Keratinocyte (primary cell): ENCODE measurements around the gene PHF2. TPM values are rescaled to one million over a fixed set of nuclear protein-coding genes. Genes with fewer than 3 reads are reported as not detected.

ENCODE experiments used
- DNase-seq: peaks from one replicate; pipeline ENCODE4 v3.0.0-alpha.2; 2011; ENCODE audit warnings: low read depth, missing footprints, low spot score
- FAIRE-seq: peaks from 2 replicates; lab custom pipeline; 2011; peaks lifted over from hg19 to GRCh38; lab: Jason Lieb, UNC
- H2AFZ ChIP-seq: 2 replicates; pipeline ENCODE4 v1.6.0; 2012; ENCODE audit warnings: low read length, control low read depth, inconsistent platforms; ENCODE audit not compliant: control insufficient read depth
- H3K27ac ChIP-seq: 2 replicates; pipeline ENCODE4 v1.5.1; 2011; ENCODE audit warnings: low read length; ENCODE audit not compliant: control insufficient read depth, insufficient read depth
- H3K27me3 ChIP-seq: 3 replicates; pipeline ENCODE4 v1.6.0; 2011; ENCODE audit warnings: low read length; ENCODE audit not compliant: control insufficient read depth, insufficient read depth; ENCODE audit errors: extremely low read depth
- H3K36me3 ChIP-seq, 2 experiments: 2 replicates in 1 of 2; 3 replicates in 1 of 2; pipeline ENCODE4 v1.5.1; 2011; ENCODE audit warnings: low read length in 2 of 2, mild to moderate bottlenecking in 1 of 2; ENCODE audit not compliant: control insufficient read depth in 2 of 2, insufficient read depth in 2 of 2; ENCODE audit errors: extremely low read depth in 1 of 2
- H3K4me1 ChIP-seq: 3 replicates; pipeline ENCODE4 v1.5.1; 2011; ENCODE audit warnings: low read length; ENCODE audit not compliant: control insufficient read depth, insufficient read depth; ENCODE audit errors: extremely low read depth
- H3K4me2 ChIP-seq: 3 replicates; pipeline ENCODE4 v1.6.0; 2011; ENCODE audit warnings: low read depth, low read length; ENCODE audit not compliant: control insufficient read depth, insufficient read depth; ENCODE audit errors: extremely low read depth
- H3K4me3 ChIP-seq, 3 experiments: fragments of 200-600 bp in 1 of 3; sonication (generic) in 1 of 3; 2 replicates in 2 of 3; 3 replicates in 1 of 3; pipeline ENCODE4 v1.5.1; 2011 to 2016; ENCODE audit warnings: low read length in 3 of 3, mild to moderate bottlenecking in 3 of 3, control low read depth in 2 of 3, inconsistent platforms in 1 of 3, low read depth in 1 of 3, mixed read lengths in 1 of 3, mixed run types in 1 of 3, moderate library complexity in 1 of 3; ENCODE audit not compliant: control insufficient read depth in 2 of 3, insufficient read depth in 2 of 3; ENCODE audit errors: extremely low read depth in 1 of 3
- H3K79me2 ChIP-seq: 2 replicates; pipeline ENCODE4 v1.6.0; 2012; ENCODE audit warnings: low read length; ENCODE audit not compliant: control insufficient read depth, insufficient read depth
- H3K9ac ChIP-seq: 3 replicates; pipeline ENCODE4 v1.6.0; 2011; ENCODE audit warnings: low read length; ENCODE audit not compliant: control insufficient read depth, insufficient read depth; ENCODE audit errors: extremely low read depth
- H3K9me1 ChIP-seq: 3 replicates; pipeline ENCODE4 v1.6.0; 2011; ENCODE audit warnings: low read length; ENCODE audit not compliant: control insufficient read depth, insufficient read depth; ENCODE audit errors: extremely low read depth
- H3K9me3 ChIP-seq: 2 replicates; pipeline ENCODE4 v1.5.1; 2012; ENCODE audit warnings: low read depth, low read length; ENCODE audit not compliant: control insufficient read depth
- H4K20me1 ChIP-seq: 3 replicates; pipeline ENCODE4 v1.6.0; 2011; ENCODE audit warnings: low read length; ENCODE audit not compliant: control insufficient read depth, insufficient read depth; ENCODE audit errors: extremely low read depth
- CTCF ChIP-seq, 3 experiments: IDR thresholded peaks in 1 of 3; conservative IDR thresholded peaks in 1 of 3; optimal IDR thresholded peaks in 1 of 3; 2 replicates in 2 of 3; 3 replicates in 1 of 3; pipeline versions ENCODE3 to v1.5.1; 2011; ENCODE audit warnings: low read length in 3 of 3, mild to moderate bottlenecking in 3 of 3, moderate library complexity in 2 of 3, control low read depth in 1 of 3, inconsistent platforms in 1 of 3; ENCODE audit not compliant: insufficient read depth in 2 of 3; ENCODE audit errors: extremely low read depth in 1 of 3
- EZH2 ChIP-seq: IDR thresholded peaks from one replicate; pipeline ENCODE4 v1.6.1; 2012; ENCODE audit warnings: inconsistent platforms, mild to moderate bottlenecking, low read length, moderate library complexity
- dilution Hi-C: fragments of 300-500 bp; cut with MboI; formaldehyde crosslinking; loops from one replicate; pipeline ENCODE4 v1.7.0; 2020; ENCODE audit warnings: low sequenced_read_pairs; ENCODE audit not compliant: extremely low pct_ligation_motif_present
- polyA plus RNA-seq, 5 experiments: library from polyadenylated mRNA; depleted of rRNA in 3 of 5; stranded (reverse) in 3 of 5; stranded (forward) in 1 of 5; unstranded in 1 of 5; fragments of >200 nt; gene quantifications; 1 replicate in 1 of 5; 2 replicates in 3 of 5; 3 replicates in 1 of 5; pipeline versions ENCODE4 v1.2.1 to v1.2.3, GENCODE V29; 2011 to 2012; ENCODE audit warnings: missing spikeins in 2 of 5, low read depth in 1 of 5, low replicate concordance in 1 of 5

PHF2 gene
- polyA plus RNA-seq, 1 donor (not counting 4 experiments of a cell fraction or from before 2014, with no cell fraction given), result 5.1 TPM

GRCh38 chr9:93684806-93685543 lies 108.6 kb downstream of the PHF2 start:
- H3K27ac ChIP-seq, result no peak overlapping the region
- TF ChIP-seq CTCF (optimal IDR thresholded peaks at IDR 0.05 in 1 of 3, IDR thresholded peaks at IDR 0.05 in 1 of 3, conservative IDR thresholded peaks at IDR 0.05 in 1 of 3; ENCODE audit: extremely low read depth in 1 of 3, insufficient read depth in 2 of 3, low read length in 3 of 3), result no peak
- TF ChIP-seq EZH2, result no peak
- no peak overlapping the region for H3K4me2 ChIP-seq
- H3K4me1 ChIP-seq, result no peaks in the 10 kb centered on the region
- no peaks in the 10 kb centered on the region for H3K9me3 ChIP-seq
- no peaks in the 10 kb centered on the region for H3K79me2 ChIP-seq
- FAIRE-seq (no peak), DNase-seq (no peak)
- H2AFZ ChIP-seq, result no peak overlapping the region
- H3K9ac ChIP-seq, result no peak overlapping the region
- dilution Hi-C loops, result loop anchor here (25.0 kb wide), 1 partner anchor 302 kb away; no protein-coding TSS in a partner anchor
- no peak overlapping the region for H3K4me3 ChIP-seq
- H3K27me3 ChIP-seq, result peaks cover 3% of the 10 kb centered on the region
- no peaks in the 10 kb centered on the region for H3K9me1 ChIP-seq
- H4K20me1 ChIP-seq, result no peaks in the 10 kb centered on the region
- no peaks in the 10 kb centered on the region for H3K36me3 ChIP-seq

- DNase-seq, result no peak
- no peaks in the 10 kb centered on the region for H3K4me1 ChIP-seq
- H2AFZ ChIP-seq, result no peak overlapping the region
- no peak overlapping the region for H3K9ac ChIP-seq
- H3K27me3 ChIP-seq, result peaks cover 3% of the 10 kb centered on the region
- dilution Hi-C loops, result loop anchor here (25.0 kb wide), 1 partner anchor 301 kb away; no protein-coding TSS in a partner anchor
- H4K20me1 ChIP-seq, result no peaks in the 10 kb centered on the region
- no peaks in the 10 kb centered on the region for H3K36me3 ChIP-seq
- no peak overlapping the region for H3K4me3 ChIP-seq
- H3K79me2 ChIP-seq, result no peaks in the 10 kb centered on the region
- no peaks in the 10 kb centered on the region for H3K9me1 ChIP-seq
- H3K4me2 ChIP-seq, result no peak overlapping the region
- no peaks in the 10 kb centered on the region for H3K9me3 ChIP-seq
- H3K27ac ChIP-seq, result no peak overlapping the region
- TF ChIP-seq CTCF (optimal IDR thresholded peaks at IDR 0.05 in 1 of 3, IDR thresholded peaks at IDR 0.05 in 1 of 3, conservative IDR thresholded peaks at IDR 0.05 in 1 of 3; ENCODE audit: extremely low read depth in 1 of 3, insufficient read depth in 2 of 3, low read length in 3 of 3) (no peak), EZH2 (no peak)
- FAIRE-seq, result no peak
Measured at GRCh38 chr9:93686127-93686879, 109.9 kb downstream of the PHF2 start.
